Stromal cell of bone marrow (primary cell): ENCODE data around the gene ADH7.
A peak's percentile ranks its signal among the peaks of the same experiment; 100 is the strongest.
"Not testable (repeated sequence)": the region's sequence is repeated elsewhere in the genome, so short reads cannot be mapped to it uniquely, and the experiment has no call there.

Source experiments
- DNase-seq: peaks from one replicate; pipeline ENCODE4 v3.0.0-alpha.2; 2012; ENCODE audit warnings: low read depth

The ADH7 gene

GRCh38 chr4:99415762-99416161, 19.4 kb downstream of the ADH7 start:
- DNase-seq: not testable (repeated sequence)

- DNase-seq: not testable (repeated sequence)
Measured at GRCh38 chr4:99414902-99415301, 20.2 kb downstream of the ADH7 start.

- DNase-seq: no peak
Measured at GRCh38 chr4:99414401-99414800, 20.7 kb downstream of the ADH7 start.

GRCh38 chr4:99413140-99413539, 22.0 kb downstream of the ADH7 start:
- no peak for DNase-seq

GRCh38 chr4:99411041-99411440, 24.1 kb downstream of the ADH7 start:
- no peak for DNase-seq

GRCh38 chr4:99410075-99410474, 25.1 kb downstream of the ADH7 start:
- DNase-seq: no peak

GRCh38 chr4:99408346-99408745, 26.8 kb downstream of the ADH7 start:
- DNase-seq: no peak

- peak; percentile 80 for DNase-seq
Measured at GRCh38 chr4:99405433-99406115, 29.6 kb downstream of the ADH7 start.

GRCh38 chr4:99404595-99405287, 30.4 kb downstream of the ADH7 start:
- DNase-seq: peak; percentile 95

- peak; percentile 74 for DNase-seq
Measured at GRCh38 chr4:99403380-99404184, 31.6 kb downstream of the ADH7 start.

- DNase-seq: no peak
Measured at GRCh38 chr4:99402765-99403164, 32.4 kb downstream of the ADH7 start.

- DNase-seq: no peak
Measured at GRCh38 chr4:99400831-99401230, 34.3 kb downstream of the ADH7 start.

GRCh38 chr4:99399017-99399416, 36.1 kb downstream of the ADH7 start:
- DNase-seq: no peak

- peak; percentile 65 for DNase-seq
Measured at GRCh38 chr4:99395595-99396364, 39.4 kb downstream of the ADH7 start.

- DNase-seq: peak; percentile 74
Measured at GRCh38 chr4:99394896-99395295, 40.2 kb downstream of the ADH7 start.

GRCh38 chr4:99390055-99390454, 45.1 kb downstream of the ADH7 start:
- DNase-seq: peak; percentile 60

GRCh38 chr4:99389606-99390005, 45.5 kb downstream of the ADH7 start:
- DNase-seq: no peak

GRCh38 chr4:99383833-99384392, 51.2 kb downstream of the ADH7 start:
- DNase-seq: peak; percentile 89

- DNase-seq: no peak
Measured at GRCh38 chr4:99383399-99383798, 51.7 kb downstream of the ADH7 start.

- no peak for DNase-seq
Measured at GRCh38 chr4:99382745-99383360, 52.3 kb downstream of the ADH7 start.

- DNase-seq: no peak
Measured at GRCh38 chr4:99381588-99382175, 53.5 kb downstream of the ADH7 start.
